H1 (cell line): ENCODE results near the gene SMIM34. TPM values are rescaled to one million over a fixed set of nuclear protein-coding genes. Genes with fewer than 3 reads are reported as not detected.
"Not testable (repeated sequence)": the region's sequence is repeated elsewhere in the genome, so short reads cannot be mapped to it uniquely, and the experiment has no call there.

ENCODE experiments used
- CTCF ChIA-PET: fragments of 300-600 bp; sonication (Branson Sonifier 250); formaldehyde crosslinking; loops from one replicate; lab custom pipeline; 2021; ENCODE audit not compliant: partially characterized antibody; lab: Charles Lee
- POLR2A ChIA-PET: fragments of 300-600 bp; sonication (Branson Sonifier 250); formaldehyde crosslinking; loops from one replicate; lab custom pipeline; 2021; ENCODE audit warnings: inconsistent platforms; ENCODE audit not compliant: partially characterized antibody; lab: Charles Lee
- DNase-seq, 2 experiments: peaks; one replicate each; pipeline versions ENCODE4 v3.0.0 to v3.0.0-alpha.2; 2010 to 2022; ENCODE audit warnings: low spot score in 2 of 2, low read depth in 1 of 2, mixed read lengths in 1 of 2
- FAIRE-seq: peaks from 2 replicates; lab custom pipeline; 2011; peaks lifted over from hg19 to GRCh38; lab: Jason Lieb, UNC
- H2AFZ ChIP-seq: 2 replicates; pipeline ENCODE4 v1.8.1; 2012; ENCODE audit warnings: low read length, inconsistent platforms
- H2AK5ac ChIP-seq: 2 replicates; pipeline ENCODE4 v1.6.1; 2013; ENCODE audit warnings: low read depth, low read length
- H2BK120ac ChIP-seq: replicated peaks from 2 replicates; pipeline ENCODE3; 2013; ENCODE audit warnings: low read depth, low read length, inconsistent platforms
- H2BK12ac ChIP-seq: 2 replicates; pipeline ENCODE4 v1.6.1; 2013; ENCODE audit warnings: low read depth, low read length
- H2BK15ac ChIP-seq: 2 replicates; pipeline ENCODE4 v1.6.1; 2013; ENCODE audit warnings: low read length
- H2BK20ac ChIP-seq: 2 replicates; pipeline ENCODE4 v1.6.1; 2013; ENCODE audit warnings: low read length
- H2BK5ac ChIP-seq: 2 replicates; pipeline ENCODE4 v1.6.1; 2013; ENCODE audit warnings: low read depth, low read length
- H3K14ac ChIP-seq: 2 replicates; pipeline ENCODE4 v1.6.1; 2013; ENCODE audit warnings: inconsistent platforms; ENCODE audit not compliant: insufficient read length
- H3K18ac ChIP-seq: 2 replicates; pipeline ENCODE4 v1.6.1; 2013; ENCODE audit warnings: low read length; ENCODE audit errors: extremely low read depth
- H3K23ac ChIP-seq: 2 replicates; pipeline ENCODE4 v1.6.1; 2013; ENCODE audit warnings: inconsistent platforms; ENCODE audit not compliant: insufficient read length
- H3K23me2 ChIP-seq: 2 replicates; pipeline ENCODE4 v1.6.1; 2013; ENCODE audit warnings: low read depth, low read length
- H3K27ac ChIP-seq: 2 replicates; pipeline ENCODE4 v1.6.1; 2011; ENCODE audit warnings: low read depth, low read length, inconsistent platforms
- H3K27me3 ChIP-seq, 4 experiments: replicated peaks in 1 of 4; 1 replicate in 1 of 4; 2 replicates in 3 of 4; pipeline versions ENCODE4 v1.6.1 to v1.8.1; 2011 to 2013; ENCODE audit warnings: low read length in 3 of 4, mild to moderate bottlenecking in 3 of 4, inconsistent platforms in 2 of 4, mixed read lengths in 2 of 4, moderate library complexity in 1 of 4; ENCODE audit not compliant: control insufficient read depth in 3 of 4, insufficient read depth in 3 of 4; ENCODE audit errors: extremely low read depth in 1 of 4
- H3K36me3 ChIP-seq, 4 experiments: 2 replicates each; pipeline versions ENCODE4 v1.6.1 to v1.8.1; 2011 to 2013; ENCODE audit warnings: mild to moderate bottlenecking in 4 of 4, low read length in 3 of 4, moderate library complexity in 2 of 4, control low read depth in 1 of 4, inconsistent platforms in 1 of 4; ENCODE audit not compliant: insufficient read depth in 4 of 4, control insufficient read depth in 2 of 4
- H3K4ac ChIP-seq: replicated peaks from 2 replicates; pipeline ENCODE3; 2013; ENCODE audit warnings: low read length, low read depth, mixed read lengths, inconsistent platforms; ENCODE audit not compliant: insufficient read length
- H3K4me1 ChIP-seq, 4 experiments: replicated peaks in 1 of 4; 1 replicate in 1 of 4; 2 replicates in 3 of 4; pipeline versions ENCODE4 v1.6.1 to v1.8.1; 2011 to 2013; ENCODE audit warnings: low read length in 3 of 4, inconsistent platforms in 2 of 4, mixed read lengths in 1 of 4; ENCODE audit not compliant: insufficient read depth in 4 of 4, control insufficient read depth in 3 of 4
- H3K4me2 ChIP-seq, 2 experiments: 2 replicates each; pipeline versions ENCODE4 v1.6.1 to v1.8.1; 2011 to 2013; ENCODE audit warnings: low read depth in 2 of 2, low read length in 2 of 2, control low read depth in 1 of 2, inconsistent platforms in 1 of 2, mild to moderate bottlenecking in 1 of 2; ENCODE audit not compliant: insufficient read depth in 1 of 2
- H3K4me3 ChIP-seq, 4 experiments: fragments of 200-600, 300-600 bp in 1 of 4; sonication (generic), shearing (Covaris generic), sonication (Bioruptor Twin) in 1 of 4; 2 replicates each; pipeline versions ENCODE4 v1.5.1 to v1.8.1; 2011 to 2016; ENCODE audit warnings: low read length in 4 of 4, low read depth in 3 of 4, control low read depth in 2 of 4, inconsistent platforms in 2 of 4, mild to moderate bottlenecking in 2 of 4, mixed read lengths in 1 of 4, moderate library complexity in 1 of 4; ENCODE audit not compliant: insufficient read depth in 2 of 4; ENCODE audit errors: extremely low read depth in 1 of 4
- H3K56ac ChIP-seq: replicated peaks from 2 replicates; pipeline ENCODE3; 2013; ENCODE audit warnings: low read depth, mild to moderate bottlenecking, mixed read lengths, low read length, inconsistent platforms; ENCODE audit not compliant: insufficient read length
- H3K79me1 ChIP-seq: 2 replicates; pipeline ENCODE4 v1.6.1; 2013; ENCODE audit warnings: low read depth, low read length, control low read depth
- H3K79me2 ChIP-seq, 2 experiments: 2 replicates each; pipeline versions ENCODE4 v1.6.1 to v1.8.1; 2012 to 2013; ENCODE audit warnings: low read length in 2 of 2, mild to moderate bottlenecking in 2 of 2, inconsistent platforms in 1 of 2; ENCODE audit not compliant: insufficient read depth in 2 of 2, control insufficient read depth in 1 of 2
- H3K9ac ChIP-seq, 4 experiments: replicated peaks in 1 of 4; 1 replicate in 1 of 4; 2 replicates in 3 of 4; pipeline versions ENCODE4 v1.6.1 to v1.8.1; 2011 to 2013; ENCODE audit warnings: low read depth in 3 of 4, low read length in 3 of 4, control low read depth in 2 of 4, mild to moderate bottlenecking in 2 of 4, moderate library complexity in 2 of 4, inconsistent platforms in 1 of 4; ENCODE audit errors: extremely low read depth in 1 of 4
- H3K9me3 ChIP-seq, 2 experiments: 2 replicates each; pipeline versions ENCODE4 v1.6.1 to v1.8.1; 2012 to 2013; ENCODE audit warnings: mild to moderate bottlenecking in 2 of 2, moderate library complexity in 2 of 2, control low read depth in 1 of 2, inconsistent platforms in 1 of 2, low read depth in 1 of 2, low read length in 1 of 2, mixed read lengths in 1 of 2; ENCODE audit not compliant: insufficient read depth in 2 of 2
- H4K20me1 ChIP-seq, 2 experiments: replicated peaks in 1 of 2; 2 replicates each; pipeline versions ENCODE3 to v1.8.1; 2011 to 2013; ENCODE audit warnings: inconsistent platforms in 2 of 2, low read length in 2 of 2, mild to moderate bottlenecking in 1 of 2; ENCODE audit not compliant: insufficient read depth in 2 of 2, control insufficient read depth in 1 of 2
- H4K5ac ChIP-seq: 2 replicates; pipeline ENCODE4 v1.6.1; 2013; ENCODE audit warnings: low read length, low read depth, mixed read lengths, inconsistent platforms; ENCODE audit not compliant: insufficient read length
- H4K8ac ChIP-seq: 2 replicates; pipeline ENCODE4 v1.8.0; 2013; ENCODE audit warnings: mild to moderate bottlenecking, moderate library complexity, low read length, inconsistent platforms; ENCODE audit not compliant: insufficient read depth; ENCODE audit errors: extremely low read depth
- H4K91ac ChIP-seq: replicated peaks from 2 replicates; pipeline ENCODE3; 2013; ENCODE audit warnings: low read length, mixed read lengths, inconsistent platforms; ENCODE audit not compliant: insufficient read length
- WGBS, 2 experiments: shearing (Covaris generic) in 1 of 2; methylation state at CpG; one replicate each; pipeline versions ENCODE4 v1.1.6 to v1.1.7; 2013 to 2015; ENCODE audit warnings: low lambda C conversion rate in 2 of 2, mixed read lengths in 2 of 2, inconsistent platforms in 1 of 2, low coverage in 1 of 2, missing lambda C conversion rate in 1 of 2; ENCODE audit not compliant: insufficient replicate concordance in 2 of 2, insufficient coverage in 1 of 2, insufficient read length in 1 of 2; ENCODE audit errors: extremely low coverage in 1 of 2, missing lambda C conversion rate in 1 of 2; 5-methylcytosine and 5-hydroxymethylcytosine counted together
- polyA plus RNA-seq, 7 experiments: library from polyadenylated mRNA; depleted of rRNA in 3 of 7; stranded (reverse) in 5 of 7; unstranded in 2 of 7; fragments of >200 nt in 5 of 7; fragments of 200-250 nt in 2 of 7; gene quantifications; 1 replicate in 5 of 7; 2 replicates in 1 of 7; 4 replicates in 1 of 7; pipeline versions ENCODE4 v1.2.1 to v1.2.3, GENCODE V29; 2011 to 2013; ENCODE audit warnings: missing spikeins in 2 of 7, mixed read lengths in 2 of 7
- total RNA-seq: library from RNA; stranded (reverse); fragmentation: NEBNext Ultra II Directional; extraction: Animal tissue kit (Norgen Biotek cat#: 25700); gene quantifications from 2 replicates; pipeline ENCODE4 v1.2.1, GENCODE V29; 2021

SMIM34 gene
- total and polyA plus RNA-seq, 2 of the 8 experiments (the other 6 are each of a cell fraction or from before 2014, with no cell fraction given) = not detected

GRCh38 chr21:34374940-34375618, 48.7 kb downstream of the SMIM34 start, which contains the start of gene SMIM11:
Gene SMIM11 (plus strand): TSS chr21:34375507. CDS start chr21:34379505, 3,998 bp downstream.
- H4K91ac ChIP-seq, H3K27ac ChIP-seq, CTCF ChIA-PET, H2BK12ac ChIP-seq, H3K9me3 ChIP-seq, FAIRE-seq, H3K4me2 ChIP-seq, H4K20me1 ChIP-seq, H3K18ac ChIP-seq, H3K79me1 ChIP-seq, H3K79me2 ChIP-seq, H2BK20ac ChIP-seq, H3K27me3 ChIP-seq, H2BK120ac ChIP-seq, H2BK5ac ChIP-seq, H3K14ac ChIP-seq, H2AK5ac ChIP-seq, DNase-seq, H4K5ac ChIP-seq, POLR2A ChIA-PET, H3K4me3 ChIP-seq, H3K9ac ChIP-seq, H3K56ac ChIP-seq, H3K36me3 ChIP-seq, H3K4ac ChIP-seq, H3K23ac ChIP-seq, H3K23me2 ChIP-seq, H3K4me1 ChIP-seq, H2AFZ ChIP-seq, H4K8ac ChIP-seq, H2BK15ac ChIP-seq: not testable (repeated sequence)
- WGBS, 2 experiments = no CpG with 5 or more reads among the region's 49 CpGs

- H3K4me3 ChIP-seq, H3K14ac ChIP-seq, H3K79me2 ChIP-seq, H3K27ac ChIP-seq, CTCF ChIA-PET, H4K91ac ChIP-seq, DNase-seq, H3K4me2 ChIP-seq, H2BK12ac ChIP-seq, H2BK15ac ChIP-seq, H3K18ac ChIP-seq, H3K56ac ChIP-seq, H3K4me1 ChIP-seq, H3K9ac ChIP-seq, H2BK20ac ChIP-seq, H2AFZ ChIP-seq, H3K36me3 ChIP-seq, H2BK5ac ChIP-seq, H3K23me2 ChIP-seq, H3K9me3 ChIP-seq, H3K27me3 ChIP-seq, H2BK120ac ChIP-seq, H3K4ac ChIP-seq, H3K79me1 ChIP-seq, FAIRE-seq, H4K5ac ChIP-seq, H4K8ac ChIP-seq, H2AK5ac ChIP-seq, POLR2A ChIA-PET, H4K20me1 ChIP-seq, H3K23ac ChIP-seq: not testable (repeated sequence)
- no CpG with 5 or more reads among the region's 8 CpGs for WGBS, 2 experiments
These were observed 49.3 kb downstream of the SMIM34 start for GRCh38 chr21:34374462-34374861.
